PC-3 (cell line): ENCODE data around the gene CADM4. TPM values are rescaled to one million over a fixed set of nuclear protein-coding genes. Genes with fewer than 3 reads are reported as not detected.

ENCODE experiments used
- ATAC-seq: fragments of 200-7000 bp; cut with Tn5 transposase; 2 replicates; pipeline ENCODE4 v1.9.1; 2020; ENCODE audit warnings: mild to moderate bottlenecking, moderate library complexity
- BruUV-seq: library from RNA; stranded (reverse); fragments of 400-500 nt; replicated peaks from 2 replicates; lab custom pipeline; 2021; lab: Mats Ljungman, UMichigan
- CTCF ChIA-PET: fragments of 300-600 bp; sonication (Branson Sonifier 250); formaldehyde crosslinking; loops from one replicate; lab custom pipeline; 2022; ENCODE audit warnings: antibody characterized with exemption; lab: Charles Lee
- POLR2A ChIA-PET: fragments of 300-600 bp; sonication (Branson Sonifier 250); formaldehyde crosslinking; loops from one replicate; lab custom pipeline; 2022; ENCODE audit warnings: antibody characterized with exemption; ENCODE audit not compliant: unreplicated experiment; lab: Charles Lee
- DNase-seq: peaks from one replicate; pipeline ENCODE4 v3.0.0-alpha.2; 2015
- H2AFZ ChIP-seq: fragments of 300-600 bp; sonication (generic); 2 replicates; pipeline ENCODE4 v1.6.0; 2016; ENCODE audit warnings: antibody characterized with exemption, low read length
- H3F3A ChIP-seq: fragments of 300-600 bp; sonication (generic); one replicate; pipeline ENCODE4 v1.6.0; 2017; ENCODE audit warnings: antibody characterized with exemption, low read length, control low read depth, mild to moderate bottlenecking; ENCODE audit not compliant: unreplicated experiment
- H3K27ac ChIP-seq: fragments of 300-600 bp; sonication (generic); 2 replicates; pipeline ENCODE4 v1.5.1; 2016; ENCODE audit warnings: mild to moderate bottlenecking, low read length
- H3K27me3 ChIP-seq: fragments of 300-600 bp; sonication (generic); 2 replicates; pipeline ENCODE4 v1.6.1; 2016; ENCODE audit warnings: low read length, mixed read lengths
- H3K36me3 ChIP-seq: fragments of 300-600 bp; sonication (generic); 2 replicates; pipeline ENCODE4 v1.6.1; 2016; ENCODE audit warnings: low read depth, mixed run types, low read length, mixed read lengths
- H3K4me1 ChIP-seq: fragments of 300-600 bp; sonication (generic); 2 replicates; pipeline ENCODE4 v1.5.1; 2016; ENCODE audit warnings: low read length; ENCODE audit not compliant: insufficient read depth
- H3K4me2 ChIP-seq: fragments of 300-600 bp; sonication (generic); 2 replicates; pipeline ENCODE4 v1.6.0; 2016; ENCODE audit warnings: low read length
- H3K4me3 ChIP-seq: fragments of 300-600 bp; sonication (generic); 2 replicates; pipeline ENCODE4 v1.5.1; 2016; ENCODE audit warnings: mild to moderate bottlenecking, low read length, mixed read lengths
- H3K79me2 ChIP-seq: fragments of 300-600 bp; sonication (generic); 2 replicates; pipeline ENCODE4 v1.6.1; 2017; ENCODE audit warnings: low read length, mixed read lengths
- H3K9ac ChIP-seq: fragments of 300-600 bp; sonication (generic); 2 replicates; pipeline ENCODE4 v1.6.0; 2016; ENCODE audit warnings: mild to moderate bottlenecking, low read length
- H3K9me2 ChIP-seq: fragments of 300-600 bp; sonication (generic); replicated peaks from 2 replicates; pipeline ENCODE4 v1.6.1; 2016; ENCODE audit warnings: mixed run types, low read length, mixed read lengths
- H3K9me3 ChIP-seq: fragments of 300-600 bp; sonication (generic); 2 replicates; pipeline ENCODE4 v1.6.1; 2016; ENCODE audit warnings: low read length, mixed read lengths
- H4K20me1 ChIP-seq: fragments of 300-600 bp; sonication (generic); 2 replicates; pipeline ENCODE4 v1.6.1; 2016; ENCODE audit warnings: low read length, mixed read lengths
- EZH2 ChIP-seq: fragments of 300-600 bp; sonication (generic); IDR thresholded peaks from one replicate; pipeline ENCODE4 v1.6.1; 2017; ENCODE audit warnings: antibody characterized with exemption, mild to moderate bottlenecking, low read length; ENCODE audit not compliant: unreplicated experiment
- EZH2phosphoT487 ChIP-seq: fragments of 300-600 bp; sonication (generic); IDR thresholded peaks from 2 replicates; pipeline ENCODE4 v1.6.1; 2018; ENCODE audit warnings: mild to moderate bottlenecking, antibody characterized with exemption, low read length, borderline replicate concordance
- intact Hi-C: fragments of 100-400 bp; cut with micrococcal nuclease; formaldehyde crosslinking; loops from 2 replicates; pipeline ENCODE4 v1.9.0; 2023
- total RNA-seq: library from RNA; depleted of rRNA; stranded (reverse); fragments of >200 nt; gene quantifications from 2 replicates; pipeline ENCODE4 v1.2.3, GENCODE V29; 2014
- TF ChIP-seq, protein P1 (sequence below): fragments of 300-600 bp; sonication (generic); conservative IDR thresholded peaks from 2 replicates; pipeline ENCODE4 v1.5.1; 2017; ENCODE audit warnings: antibody characterized with exemption, low read depth, mild to moderate bottlenecking, low read length

Gene CADM4
- total RNA-seq, 1 experiment from 2014 or later, result 13.7 TPM

- ChIA-PET POLR2A (no interaction called here), CTCF (no interaction called here)
- H3K9me3 ChIP-seq, result no peaks in the 10 kb centered on the region
- intact Hi-C loops, result no loop called here
- peaks cover 9% of the 10 kb centered on the region for H3K4me1 ChIP-seq
- H3K4me3 ChIP-seq, result no peak overlapping the region
- H2AFZ ChIP-seq, result no peak overlapping the region
- no peak overlapping the region for H3K27ac ChIP-seq
- no peaks in the 10 kb centered on the region for H4K20me1 ChIP-seq
- H3K27me3 ChIP-seq, result no peaks in the 10 kb centered on the region
- peaks cover 11% of the 10 kb centered on the region for H3K79me2 ChIP-seq
- H3K36me3 ChIP-seq, result no peaks in the 10 kb centered on the region
- H3K4me2 ChIP-seq, result no peak overlapping the region
- H3K9ac ChIP-seq, result no peak overlapping the region
- no peaks in the 10 kb centered on the region for H3F3A ChIP-seq
- TF ChIP-seq EZH2, result no peak
- TF ChIP-seq, protein P1, sequence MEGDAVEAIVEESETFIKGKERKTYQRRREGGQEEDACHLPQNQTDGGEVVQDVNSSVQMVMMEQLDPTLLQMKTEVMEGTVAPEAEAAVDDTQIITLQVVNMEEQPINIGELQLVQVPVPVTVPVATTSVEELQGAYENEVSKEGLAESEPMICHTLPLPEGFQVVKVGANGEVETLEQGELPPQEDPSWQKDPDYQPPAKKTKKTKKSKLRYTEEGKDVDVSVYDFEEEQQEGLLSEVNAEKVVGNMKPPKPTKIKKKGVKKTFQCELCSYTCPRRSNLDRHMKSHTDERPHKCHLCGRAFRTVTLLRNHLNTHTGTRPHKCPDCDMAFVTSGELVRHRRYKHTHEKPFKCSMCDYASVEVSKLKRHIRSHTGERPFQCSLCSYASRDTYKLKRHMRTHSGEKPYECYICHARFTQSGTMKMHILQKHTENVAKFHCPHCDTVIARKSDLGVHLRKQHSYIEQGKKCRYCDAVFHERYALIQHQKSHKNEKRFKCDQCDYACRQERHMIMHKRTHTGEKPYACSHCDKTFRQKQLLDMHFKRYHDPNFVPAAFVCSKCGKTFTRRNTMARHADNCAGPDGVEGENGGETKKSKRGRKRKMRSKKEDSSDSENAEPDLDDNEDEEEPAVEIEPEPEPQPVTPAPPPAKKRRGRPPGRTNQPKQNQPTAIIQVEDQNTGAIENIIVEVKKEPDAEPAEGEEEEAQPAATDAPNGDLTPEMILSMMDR, result no peak
- TF ChIP-seq EZH2phosphoT487, result no peak
- BruUV-seq, result no TSS peak
- no peaks in the 10 kb centered on the region for H3K9me2 ChIP-seq
- DNase-seq, result no peak
- no peak for ATAC-seq
Measured at GRCh38 chr19:43578787-43579186, 60.9 kb downstream of the CADM4 start.

GRCh38 chr19:43575955-43576878 lies 63.4 kb downstream of the CADM4 start:
- peaks cover 15% of the 10 kb centered on the region for H3K79me2 ChIP-seq
- peak overlapping the region; percentile 49; the same call in 1 of the 2 replicates for H3K9ac ChIP-seq
- peaks cover 9% of the 10 kb centered on the region for H3K4me1 ChIP-seq
- no peaks in the 10 kb centered on the region for H3K9me3 ChIP-seq
- H2AFZ ChIP-seq, result peak overlapping the region; percentile 77
- ChIA-PET POLR2A (interaction anchor here (0.6 kb wide), 1 partner anchor 92 kb away, joined by 3 read pairs; no protein-coding TSS in a partner anchor), CTCF (no interaction called here)
- no peaks in the 10 kb centered on the region for H3F3A ChIP-seq
- H3K36me3 ChIP-seq, result no peaks in the 10 kb centered on the region
- BruUV-seq, result TSS peak; percentile 30
- intact Hi-C loops, result loop anchor here (1.0 kb wide), 1 partner anchor 20 kb away; the partner anchor contains the start of genes IRGQ and ZNF576
- no peak for ATAC-seq
- no peak for DNase-seq
- no peak overlapping the region for H3K27ac ChIP-seq
- no peaks in the 10 kb centered on the region for H3K9me2 ChIP-seq
- no peaks in the 10 kb centered on the region for H3K27me3 ChIP-seq
- H4K20me1 ChIP-seq, result no peaks in the 10 kb centered on the region
- TF ChIP-seq EZH2 (no peak), EZH2phosphoT487 (no peak)
- TF ChIP-seq, protein P1, result no peak
- no peak overlapping the region for H3K4me3 ChIP-seq
- peak overlapping the region; percentile 68; the same call in 1 of the 2 replicates for H3K4me2 ChIP-seq
